Uterus (tissue), 2 donors: Measurements from ENCODE around the gene AVL9.

Source experiments
- CTCF ChIP-seq, 4 experiments: fragments of 200-600 bp in 2 of 4; fragments of 450-650 bp in 2 of 4; sonication (generic) in 2 of 4; IDR thresholded peaks; one replicate each; pipeline ENCODE4 v1.5.1; 2016 to 2019; ENCODE audit warnings: antibody characterized with exemption in 4 of 4, mild to moderate bottlenecking in 2 of 4, moderate library complexity in 1 of 4
- POLR2A ChIP-seq, 2 donors: fragments of 450-650 bp; IDR thresholded peaks; one replicate each; pipeline ENCODE4 v1.6.1; 2016; ENCODE audit warnings: antibody characterized with exemption in 2 of 2, mild to moderate bottlenecking in 1 of 2, moderate library complexity in 1 of 2

GRCh38 chr7:32479574-32480200 is 15.6 kb upstream of the AVL9 start:
- TF ChIP-seq CTCF (IDR thresholded peaks at IDR 0.05) (peak; percentile 17 to 35 (median 24)), POLR2A (IDR thresholded peaks at IDR 0.05) (no peak)
